NCI-H1417 treated with DMSO at 0.1 percent for 48 hours (cell line): ENCODE measurements around the gene LYRM4.

Experiments used
- DNase-seq: peaks from one replicate; lab custom pipeline; 2025; lab: John Stamatoyannopoulos, UW

LYRM4 gene

GRCh38 chr6:5098501-5099270 is 162.1 kb downstream of the LYRM4 start:
- no peak for DNase-seq

- DNase-seq: no peak
Measured at GRCh38 chr6:5096482-5096881, 164.3 kb downstream of the LYRM4 start.

GRCh38 chr6:5095236-5095635 is 165.5 kb downstream of the LYRM4 start:
- DNase-seq: no peak

DNA sequence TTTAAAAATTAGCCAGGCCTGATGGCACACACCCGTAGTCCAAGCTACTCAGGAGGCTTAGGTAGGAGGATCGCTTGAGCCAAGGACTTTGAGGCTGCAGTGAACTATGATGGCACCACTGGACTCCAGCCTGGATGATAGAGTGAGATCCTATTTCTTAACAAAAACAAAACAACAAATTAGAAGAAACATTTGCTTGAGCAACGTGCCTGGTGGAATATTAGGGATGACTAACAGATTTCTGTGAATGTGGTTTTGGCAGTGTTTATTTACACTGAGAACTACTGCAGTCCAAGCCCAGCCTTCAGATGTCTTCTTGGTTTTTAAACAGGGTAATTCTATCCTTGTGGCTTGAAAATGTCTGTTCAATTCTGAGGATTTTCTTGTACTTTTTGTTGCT is 166.4 kb downstream of the LYRM4 start:
- no peak for DNase-seq

GRCh38 chr6:5093231-5094015 is 167.3 kb downstream of the LYRM4 start:
- no peak for DNase-seq

DNA sequence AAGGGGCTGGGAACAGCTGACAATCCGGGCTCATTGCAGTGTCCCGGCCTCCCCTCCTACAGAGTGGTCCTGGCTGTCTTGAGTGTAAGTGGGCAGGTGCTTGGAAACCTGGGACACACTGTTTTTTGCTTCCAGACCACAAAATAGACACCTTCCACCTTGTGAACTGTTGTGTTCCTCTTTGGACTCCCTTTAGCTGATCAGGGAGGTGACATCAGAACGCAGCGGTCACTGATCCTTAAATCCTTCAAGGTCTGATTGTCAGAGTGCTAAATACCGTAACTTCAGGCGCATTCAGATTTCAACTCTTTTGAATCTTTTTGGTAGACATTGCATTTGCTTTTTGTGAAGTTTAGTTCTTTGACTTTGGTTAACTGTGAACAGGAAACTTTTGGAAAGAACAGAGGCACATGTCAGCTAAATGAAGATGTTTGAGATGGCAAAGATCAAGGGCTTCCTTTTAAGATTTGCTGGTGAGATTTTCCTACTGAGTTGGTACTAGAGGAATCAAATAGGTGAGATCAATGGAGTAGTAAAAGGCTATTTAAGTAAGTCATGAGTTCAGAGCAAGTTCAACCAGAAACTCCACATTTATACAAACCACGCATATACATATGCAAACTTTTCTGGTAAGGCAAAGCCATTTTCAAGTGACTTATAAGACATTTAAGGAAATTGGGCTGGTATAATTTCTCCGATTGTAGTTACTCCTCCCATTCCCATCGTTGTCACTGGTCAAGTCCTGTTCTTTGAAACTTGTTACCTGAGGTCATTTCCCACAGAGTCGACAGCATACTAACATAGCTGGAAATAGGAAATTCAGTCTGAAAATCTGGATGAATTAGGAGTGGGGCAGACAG is 169.3 kb downstream of the LYRM4 start:
- no peak for DNase-seq

DNA sequence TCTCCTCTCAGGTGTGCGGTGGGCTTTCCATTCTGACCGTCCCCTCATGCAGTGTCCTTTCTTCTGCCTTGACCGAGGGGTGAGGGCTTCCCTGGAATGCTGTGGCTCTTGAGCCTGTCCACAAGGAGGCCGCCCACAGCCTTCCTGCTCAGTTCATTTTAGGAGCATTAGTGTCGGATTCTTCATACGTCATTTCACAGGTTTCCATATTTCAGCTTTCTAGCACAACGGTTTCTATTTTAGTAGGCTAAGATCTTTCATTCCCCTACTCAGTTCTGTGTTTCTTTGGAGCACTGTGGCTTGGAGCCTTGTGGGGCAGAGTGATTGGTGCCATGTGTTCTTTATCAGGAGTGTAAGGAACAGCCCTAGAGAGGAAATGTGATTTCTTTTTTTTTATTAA is 170.1 kb downstream of the LYRM4 start:
- no peak for DNase-seq

- DNase-seq: no peak
Measured at GRCh38 chr6:5089481-5090438, 171.0 kb downstream of the LYRM4 start.

- no peak for DNase-seq
Measured at GRCh38 chr6:5088780-5089179, 172.0 kb downstream of the LYRM4 start.

- no peak for DNase-seq
Measured at GRCh38 chr6:5087389-5087788, 173.4 kb downstream of the LYRM4 start.

DNA sequence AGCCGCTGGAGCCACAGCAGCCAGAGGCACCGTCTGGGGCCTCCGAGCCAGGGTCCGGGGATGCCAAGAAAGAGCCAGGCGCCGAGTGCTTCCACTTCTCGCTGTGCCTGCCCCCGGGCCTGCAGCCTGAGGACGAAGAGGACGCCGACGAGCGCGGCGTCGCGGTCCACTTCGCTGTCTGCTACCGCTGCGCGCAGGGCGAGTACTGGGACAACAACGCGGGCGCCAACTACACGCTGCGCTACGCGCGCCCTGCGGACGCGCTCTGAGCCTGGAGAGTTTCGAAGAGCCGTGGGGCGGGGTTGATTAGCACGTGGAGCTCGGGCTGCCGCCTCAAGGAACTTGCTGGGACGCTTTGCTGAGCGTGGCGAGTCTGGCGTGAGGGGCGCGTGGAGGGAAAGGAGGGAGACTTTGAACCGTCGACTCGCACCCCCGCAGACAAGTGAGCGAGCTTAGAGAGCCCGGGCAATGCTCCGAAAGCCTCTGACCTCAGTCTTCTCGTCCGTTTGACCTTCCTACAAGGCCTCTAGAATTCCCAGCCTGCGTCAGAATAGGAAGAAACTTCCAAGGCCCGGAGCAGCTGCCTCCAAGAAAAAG is 174.4 kb downstream of the LYRM4 start:
- DNase-seq: no peak

GRCh38 chr6:5085648-5086293 is 175.0 kb downstream of the LYRM4 start:
- no peak for DNase-seq

DNA sequence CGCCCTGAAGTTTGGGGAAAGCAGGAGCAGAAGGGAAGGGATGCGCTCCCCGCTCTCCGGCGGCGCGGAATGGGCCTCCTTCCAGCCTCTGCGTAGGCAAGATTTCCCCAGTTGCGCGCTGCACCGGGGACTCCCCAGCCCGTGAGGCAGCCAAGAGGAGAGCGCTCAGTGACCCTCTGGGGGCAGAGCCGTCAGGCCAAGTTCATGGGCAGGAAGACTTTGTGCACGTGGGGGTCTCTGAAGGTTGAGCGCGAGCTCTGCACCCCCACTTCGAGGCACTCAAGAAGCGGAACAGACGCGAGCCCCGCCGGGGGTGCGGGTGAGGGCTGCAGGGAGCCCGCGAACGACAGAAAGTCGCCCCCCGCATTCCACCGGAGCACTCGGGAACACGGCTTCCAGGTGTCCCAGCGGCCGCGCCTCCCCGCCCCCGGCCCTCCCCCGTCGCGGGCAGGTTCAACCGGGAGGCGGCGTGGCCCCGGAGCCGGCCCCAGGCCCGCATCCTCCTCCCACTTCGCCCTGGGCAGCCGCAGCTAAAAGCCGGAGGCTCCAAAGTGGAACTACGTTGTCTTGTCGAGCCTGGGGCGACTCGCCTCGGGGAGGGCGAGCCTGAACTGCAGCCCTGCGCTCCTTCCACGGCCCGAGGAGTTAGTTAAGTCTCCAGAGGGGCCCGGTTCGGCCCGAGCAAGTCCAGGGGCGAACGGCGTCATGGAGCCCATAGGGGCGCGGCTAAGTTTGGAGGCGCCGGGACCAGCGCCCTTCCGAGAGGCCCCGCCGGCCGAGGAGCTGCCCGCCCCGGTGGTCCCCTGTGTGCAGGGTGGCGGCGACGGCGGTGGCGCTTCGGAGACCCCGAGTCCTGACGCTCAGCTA is 175.7 kb downstream of the LYRM4 start, which contains the start of gene PPP1R3G:
TSS of gene PPP1R3G (plus strand) at position 561 of the 867 bp plus-strand sequence. CDS start at position 706, 145 bp downstream.
- DNase-seq: no peak

DNA sequence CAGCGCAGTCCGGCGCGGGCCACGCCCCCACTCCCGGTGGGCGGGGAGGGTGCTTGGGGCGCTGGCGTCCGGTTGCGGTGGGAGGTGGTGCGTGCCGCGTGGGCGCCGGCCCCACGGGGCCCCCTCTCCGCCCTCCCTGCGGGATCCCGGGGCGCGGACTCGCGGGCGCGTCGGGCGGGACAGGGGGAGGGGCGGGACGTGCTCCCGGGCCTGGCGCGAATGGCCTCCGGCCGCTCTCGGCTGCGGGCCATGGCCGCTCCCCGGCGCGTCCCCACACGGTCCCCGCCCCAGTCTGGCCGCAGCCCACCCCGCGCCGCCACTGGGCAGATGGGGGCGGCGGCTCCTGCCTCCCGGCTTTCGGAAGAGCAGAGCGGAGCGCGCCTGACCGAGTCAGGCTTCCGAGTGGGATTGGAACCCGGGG is 176.4 kb downstream of the LYRM4 start:
- no peak for DNase-seq

DNA sequence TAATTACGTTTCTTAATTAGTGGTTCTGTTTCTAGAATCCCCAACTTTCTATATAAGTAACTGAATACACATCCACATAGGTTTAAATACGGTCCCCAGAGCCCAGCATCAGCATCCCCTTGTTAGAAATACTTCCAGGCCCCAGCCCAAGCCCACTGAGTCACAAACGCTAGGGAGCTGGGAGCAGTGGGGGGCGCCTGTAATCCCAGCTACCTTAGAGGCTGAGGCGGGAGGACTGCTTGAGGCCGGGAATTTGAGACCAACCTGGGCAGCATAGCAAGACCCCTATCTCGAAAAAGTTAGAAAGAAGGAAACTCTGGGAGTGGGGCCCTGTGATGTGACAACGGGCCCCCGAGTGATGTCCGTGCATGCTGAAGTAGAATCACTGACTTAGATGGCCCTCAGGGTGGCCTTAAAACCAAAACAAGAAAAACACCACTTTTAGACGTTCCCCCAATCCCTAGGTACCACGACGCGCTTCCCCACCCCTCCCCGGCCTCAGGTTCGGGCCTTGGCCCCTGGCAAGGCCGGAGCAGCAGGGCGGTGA is 176.9 kb downstream of the LYRM4 start:
- DNase-seq: no peak

DNA sequence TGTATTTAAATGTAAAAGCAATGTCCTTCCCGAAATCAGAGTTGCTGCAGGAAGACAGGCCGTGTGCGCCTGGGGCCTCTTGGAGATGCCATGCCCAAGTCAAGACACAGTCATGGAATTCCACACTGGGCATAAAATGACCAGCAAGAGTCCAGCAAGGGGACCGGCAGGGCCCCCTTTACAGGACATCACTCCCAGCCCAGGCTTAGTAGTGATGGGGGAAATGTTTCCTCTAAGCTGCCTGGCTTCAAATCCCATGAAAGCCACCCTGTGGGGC is 177.5 kb downstream of the LYRM4 start:
- DNase-seq: no peak

GRCh38 chr6:5082487-5083306 is 178.1 kb downstream of the LYRM4 start:
- DNase-seq: no peak

DNA sequence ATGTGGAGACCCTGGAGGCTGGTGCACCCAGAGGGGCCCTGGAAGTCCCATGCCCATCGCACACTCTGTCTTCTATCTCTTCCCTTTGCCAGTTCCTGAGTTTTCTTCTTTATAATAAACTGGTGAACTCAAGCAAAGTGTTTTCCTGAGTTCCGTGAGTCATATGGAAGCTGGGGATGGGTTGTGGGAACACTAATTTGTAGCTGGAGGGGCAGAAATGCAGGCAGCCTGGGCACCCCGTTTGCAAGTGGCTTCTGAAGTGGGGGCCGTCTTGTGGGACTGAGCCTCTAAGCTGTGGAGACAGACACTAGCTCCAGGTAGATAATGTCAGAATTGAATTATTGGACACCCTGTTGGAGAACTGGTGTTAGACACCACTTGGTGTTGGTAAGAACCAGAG is 178.8 kb downstream of the LYRM4 start:
- DNase-seq: no peak
